Fibroblast of lung (primary cell): ENCODE results near the gene KRT37. TPM values are rescaled to one million over a fixed set of nuclear protein-coding genes. Genes with fewer than 3 reads are reported as not detected.

ENCODE experiments used
- DNase-seq, 2 donors: peaks; one replicate each; pipeline versions ENCODE4 v3.0.0 to v3.0.0-alpha.2; 2010; ENCODE audit warnings: low read depth in 2 of 2
- H2AFZ ChIP-seq: 2 replicates; pipeline ENCODE4 v1.5.1; 2012; ENCODE audit warnings: low read length, control low read depth, inconsistent platforms
- H3K27ac ChIP-seq: 2 replicates; pipeline ENCODE4 v1.5.1; 2011; ENCODE audit warnings: low read length, control low read depth; ENCODE audit not compliant: insufficient read depth
- H3K27me3 ChIP-seq: 2 replicates; pipeline ENCODE4 v1.5.1; 2011; ENCODE audit warnings: mild to moderate bottlenecking, low read length; ENCODE audit not compliant: control insufficient read depth, insufficient read depth
- H3K36me3 ChIP-seq: 2 replicates; pipeline ENCODE4 v1.5.1; 2011; ENCODE audit warnings: low read length; ENCODE audit not compliant: control insufficient read depth, insufficient read depth
- H3K4me1 ChIP-seq: 2 replicates; pipeline ENCODE4 v1.5.1; 2011; ENCODE audit warnings: low read length; ENCODE audit not compliant: control insufficient read depth, insufficient read depth; ENCODE audit errors: extremely low read depth
- H3K4me2 ChIP-seq: 2 replicates; pipeline ENCODE4 v1.5.1; 2011; ENCODE audit warnings: low read length, control low read depth; ENCODE audit not compliant: insufficient read depth; ENCODE audit errors: extremely low read depth
- H3K4me3 ChIP-seq, 4 experiments: fragments of 200-600 bp in 1 of 4; sonication (generic) in 1 of 4; replicated peaks in 1 of 4; 2 replicates each; pipeline ENCODE4 v1.5.1; 2011 to 2016; ENCODE audit warnings: low read length in 4 of 4, low read depth in 3 of 4, mild to moderate bottlenecking in 3 of 4, control low read depth in 2 of 4, inconsistent platforms in 1 of 4, mixed read lengths in 1 of 4; ENCODE audit not compliant: insufficient read depth in 1 of 4; ENCODE audit errors: control extremely low read depth in 1 of 4
- H3K79me2 ChIP-seq: 2 replicates; pipeline ENCODE4 v1.5.1; 2012; ENCODE audit warnings: mild to moderate bottlenecking, low read length, inconsistent platforms; ENCODE audit not compliant: control insufficient read depth, insufficient read depth
- H3K9ac ChIP-seq: 2 replicates; pipeline ENCODE4 v1.5.1; 2011; ENCODE audit warnings: mild to moderate bottlenecking, low read length, control low read depth; ENCODE audit not compliant: insufficient read depth
- H3K9me3 ChIP-seq: 2 replicates; pipeline ENCODE4 v1.5.1; 2012; ENCODE audit warnings: low read depth, low read length; ENCODE audit not compliant: control insufficient read depth, insufficient read depth
- H4K20me1 ChIP-seq: 2 replicates; pipeline ENCODE4 v1.5.1; 2011; ENCODE audit warnings: low read length; ENCODE audit not compliant: control insufficient read depth, insufficient read depth; ENCODE audit errors: extremely low read depth
- EZH2 ChIP-seq: IDR thresholded peaks from 2 replicates; pipeline ENCODE4 v1.5.1; 2012; ENCODE audit warnings: low read length, control low read depth, mild to moderate bottlenecking; ENCODE audit errors: missing control alignments
- polyA plus RNA-seq, 2 donors: library from polyadenylated mRNA; depleted of rRNA in 1 of 2; stranded (reverse) in 1 of 2; unstranded in 1 of 2; fragments of >200 nt; gene quantifications; 2 replicates each; pipeline ENCODE4 v1.2.1, GENCODE V29; 2011 to 2012; ENCODE audit warnings: missing spikeins in 1 of 2
- total RNA-seq: library from RNA; depleted of rRNA; stranded (reverse); fragments of >200 nt; gene quantifications from 2 replicates; pipeline ENCODE4 v1.2.1, GENCODE V29; 2014
- TF ChIP-seq, protein P1 (sequence below), 2 donors: IDR thresholded peaks in 1 of 2; conservative IDR thresholded peaks in 1 of 2; 1 replicate in 1 of 2; 2 replicates in 1 of 2; pipeline ENCODE4 v1.5.1; 2011 to 2012; ENCODE audit warnings: low read length in 2 of 2, control low read depth in 1 of 2, inconsistent platforms in 1 of 2, low read depth in 1 of 2, mild to moderate bottlenecking in 1 of 2

Gene KRT37
- total and polyA plus RNA-seq, 2 donors (not counting 1 experiment from before 2014, with no cell fraction given): not detected

- no peak overlapping the region for H2AFZ ChIP-seq
- no peaks in the 10 kb centered on the region for H3K36me3 ChIP-seq
- no peak overlapping the region for H3K4me3 ChIP-seq
- H4K20me1 ChIP-seq: no peaks in the 10 kb centered on the region
- H3K27me3 ChIP-seq: peaks cover 2% of the 10 kb centered on the region
- peak in 1 of 2 donors; percentile 36 for DNase-seq
- no peaks in the 10 kb centered on the region for H3K4me1 ChIP-seq
- H3K4me2 ChIP-seq: no peak overlapping the region
- no peaks in the 10 kb centered on the region for H3K9me3 ChIP-seq
- H3K27ac ChIP-seq: no peak overlapping the region
- no peak overlapping the region for H3K9ac ChIP-seq
- TF ChIP-seq, protein P1, sequence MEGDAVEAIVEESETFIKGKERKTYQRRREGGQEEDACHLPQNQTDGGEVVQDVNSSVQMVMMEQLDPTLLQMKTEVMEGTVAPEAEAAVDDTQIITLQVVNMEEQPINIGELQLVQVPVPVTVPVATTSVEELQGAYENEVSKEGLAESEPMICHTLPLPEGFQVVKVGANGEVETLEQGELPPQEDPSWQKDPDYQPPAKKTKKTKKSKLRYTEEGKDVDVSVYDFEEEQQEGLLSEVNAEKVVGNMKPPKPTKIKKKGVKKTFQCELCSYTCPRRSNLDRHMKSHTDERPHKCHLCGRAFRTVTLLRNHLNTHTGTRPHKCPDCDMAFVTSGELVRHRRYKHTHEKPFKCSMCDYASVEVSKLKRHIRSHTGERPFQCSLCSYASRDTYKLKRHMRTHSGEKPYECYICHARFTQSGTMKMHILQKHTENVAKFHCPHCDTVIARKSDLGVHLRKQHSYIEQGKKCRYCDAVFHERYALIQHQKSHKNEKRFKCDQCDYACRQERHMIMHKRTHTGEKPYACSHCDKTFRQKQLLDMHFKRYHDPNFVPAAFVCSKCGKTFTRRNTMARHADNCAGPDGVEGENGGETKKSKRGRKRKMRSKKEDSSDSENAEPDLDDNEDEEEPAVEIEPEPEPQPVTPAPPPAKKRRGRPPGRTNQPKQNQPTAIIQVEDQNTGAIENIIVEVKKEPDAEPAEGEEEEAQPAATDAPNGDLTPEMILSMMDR (conservative IDR thresholded peaks at IDR 0.05 in 1 of 2, IDR thresholded peaks at IDR 0.05 in 1 of 2; ENCODE audit: low read depth in 1 of 2, low read length in 2 of 2): no peak
- no peak for TF ChIP-seq EZH2
- H3K79me2 ChIP-seq: no peaks in the 10 kb centered on the region
These were observed 30.0 kb downstream of the KRT37 start for GRCh38 chr17:41394254-41394996.

DNA sequence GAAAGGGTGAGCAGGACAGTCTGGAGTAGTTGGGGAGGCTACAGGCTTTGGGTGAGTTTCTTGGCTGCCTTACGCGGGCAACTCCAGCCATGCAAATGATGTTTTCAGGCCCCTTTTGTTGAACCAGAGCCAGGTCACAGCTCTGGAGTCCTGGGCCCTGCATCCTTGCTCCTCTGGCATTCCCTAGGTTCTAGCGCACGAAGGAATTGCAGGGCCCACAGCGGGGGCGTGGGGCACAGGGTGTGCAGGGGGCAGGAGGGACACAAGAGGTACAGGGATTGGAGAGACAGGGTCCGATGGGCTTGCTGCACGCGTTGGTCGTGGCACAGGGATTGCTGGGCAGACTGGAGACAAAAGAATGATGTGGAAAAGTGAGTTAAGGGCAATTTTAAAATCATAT lies 30.6 kb downstream of the KRT37 start:
- Histone ChIP-seq H3K4me3 (no peak overlapping the region), H3K27ac (no peak overlapping the region)

GRCh38 chr17:41393294-41393693 lies 31.1 kb downstream of the KRT37 start:
- H4K20me1 ChIP-seq: no peaks in the 10 kb centered on the region
- H3K36me3 ChIP-seq: no peaks in the 10 kb centered on the region
- no peak overlapping the region for H3K27ac ChIP-seq
- no peak overlapping the region for H3K4me3 ChIP-seq
- no peaks in the 10 kb centered on the region for H3K4me1 ChIP-seq
- H3K9ac ChIP-seq: no peak overlapping the region
- H3K79me2 ChIP-seq: no peaks in the 10 kb centered on the region
- DNase-seq: peak in 1 of 2 donors; percentile 42
- H3K9me3 ChIP-seq: no peaks in the 10 kb centered on the region
- TF ChIP-seq EZH2: no peak
- peaks cover 2% of the 10 kb centered on the region for H3K27me3 ChIP-seq
- H3K4me2 ChIP-seq: no peak overlapping the region
- no peak overlapping the region for H2AFZ ChIP-seq

More for the DNA sequence above, 30.6 kb downstream of the KRT37 start:
- Histone ChIP-seq H3K9ac (no peak overlapping the region), H3K4me2 (no peak overlapping the region), H3K9me3 (no peaks in the 10 kb centered on the region), H3K79me2 (no peaks in the 10 kb centered on the region), H3K27me3 (peaks cover 2% of the 10 kb centered on the region), H4K20me1 (no peaks in the 10 kb centered on the region), H3K36me3 (no peaks in the 10 kb centered on the region), H3K4me1 (no peaks in the 10 kb centered on the region), H2AFZ (no peak overlapping the region)
- DNase-seq: no peak
- TF ChIP-seq, protein P1 (conservative IDR thresholded peaks at IDR 0.05 in 1 of 2, IDR thresholded peaks at IDR 0.05 in 1 of 2; ENCODE audit: low read depth in 1 of 2, low read length in 2 of 2): no peak
- TF ChIP-seq EZH2: no peak
